ENCODE measurements around the gene ANKRD16.
A peak's percentile ranks its signal among the peaks of the same experiment; 100 is the strongest.
"Not testable (repeated sequence)": the region's sequence is repeated elsewhere in the genome, so short reads cannot be mapped to it uniquely, and the experiment has no call there.

Gene ANKRD16

DNA sequence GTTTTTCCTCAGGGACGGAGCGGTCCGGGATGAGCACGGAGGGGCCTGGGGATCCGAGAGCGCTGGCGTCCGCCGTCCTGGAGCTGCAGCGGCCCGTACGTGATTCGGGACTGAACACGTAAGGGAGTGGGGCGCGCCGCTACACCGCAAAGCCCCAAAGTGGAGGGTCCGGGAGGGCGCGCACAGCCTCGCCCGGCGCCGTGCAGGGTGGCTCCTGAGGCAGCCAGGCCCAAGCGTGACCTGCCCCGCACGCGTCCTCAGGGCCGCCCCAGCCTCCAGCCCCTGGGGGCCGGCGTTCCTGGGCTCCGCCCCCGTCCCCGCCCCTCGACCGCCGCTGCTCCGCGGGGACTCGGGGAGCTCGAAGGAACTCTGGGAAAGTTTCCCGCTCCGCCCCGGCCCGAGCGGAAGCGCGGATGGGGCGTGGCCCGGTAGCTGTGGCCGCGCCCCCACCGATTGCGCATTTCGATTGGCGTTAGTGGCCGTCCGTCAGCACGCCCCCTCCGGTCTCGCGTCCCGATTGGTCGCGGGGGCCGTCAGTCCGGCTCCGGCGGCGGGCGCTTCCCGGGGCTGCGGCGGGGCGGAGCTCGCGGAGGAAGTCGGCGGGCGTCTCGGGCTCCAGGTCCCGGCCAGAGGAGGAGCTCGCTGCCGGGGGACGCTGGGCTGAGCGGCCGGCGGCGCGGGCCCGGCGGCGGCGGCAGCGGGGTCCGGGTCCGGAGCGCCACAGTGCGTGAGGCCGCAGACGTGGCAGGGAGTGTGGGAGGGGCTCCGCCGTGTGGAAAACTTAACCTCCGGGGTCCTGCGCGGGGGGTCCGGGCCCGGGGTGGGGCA is at the start of gene ANKRD16, which contains the start of gene FBH1:
Gene ANKRD16, minus strand, starts transcription at position 270 of the 828 bp plus-strand sequence. CDS start 539 bp downstream, outside the sequence.
Gene FBH1, plus strand, starts transcription at position 620 of the 828 bp plus-strand sequence. Its CDS starts 103 bp downstream, at position 723.
- peak; percentile 100 for DNase-seq

DNA sequence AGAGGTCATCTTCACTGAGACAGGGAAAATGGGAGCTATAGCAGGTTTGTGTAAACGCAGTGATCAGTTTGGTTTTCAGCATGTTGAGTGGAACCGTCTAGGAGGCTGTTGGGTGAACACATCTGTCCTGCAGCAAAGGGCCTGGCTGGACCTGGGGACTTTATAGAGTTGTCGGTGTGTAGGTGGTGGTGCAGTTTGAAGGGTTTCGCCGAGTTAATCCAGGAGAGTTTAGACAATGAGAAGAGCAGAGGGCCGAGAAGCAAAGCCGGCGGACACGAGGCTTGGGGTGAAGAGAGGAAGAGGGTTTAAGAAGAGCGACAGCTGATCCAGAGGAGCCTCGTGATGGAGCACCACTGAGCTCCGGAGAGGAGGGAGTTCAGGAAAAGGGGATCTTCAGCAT is 48.6 kb upstream of the ANKRD16 start:
- DNase-seq: no peak

DNA sequence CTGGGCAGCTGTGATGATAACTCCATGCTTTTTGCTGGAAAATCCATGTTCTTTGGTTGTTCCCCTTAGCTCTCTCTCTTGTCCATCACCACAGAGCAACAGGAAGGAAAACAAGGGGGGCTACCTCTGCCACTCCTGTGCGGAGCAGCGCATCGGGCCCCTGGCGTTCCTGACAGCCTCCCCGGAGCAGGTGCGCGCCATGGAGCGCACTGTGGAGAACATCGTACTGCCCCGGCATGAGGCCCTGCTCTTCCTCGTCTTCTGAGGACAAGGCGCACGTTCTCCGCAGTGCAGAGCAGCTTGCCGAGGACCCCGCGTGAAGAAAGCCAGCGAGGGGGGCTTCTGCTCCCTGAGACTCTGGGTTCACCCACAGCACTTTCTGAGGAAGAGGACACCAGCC is 47.3 kb upstream of the ANKRD16 start:
- no peak for DNase-seq

DNA sequence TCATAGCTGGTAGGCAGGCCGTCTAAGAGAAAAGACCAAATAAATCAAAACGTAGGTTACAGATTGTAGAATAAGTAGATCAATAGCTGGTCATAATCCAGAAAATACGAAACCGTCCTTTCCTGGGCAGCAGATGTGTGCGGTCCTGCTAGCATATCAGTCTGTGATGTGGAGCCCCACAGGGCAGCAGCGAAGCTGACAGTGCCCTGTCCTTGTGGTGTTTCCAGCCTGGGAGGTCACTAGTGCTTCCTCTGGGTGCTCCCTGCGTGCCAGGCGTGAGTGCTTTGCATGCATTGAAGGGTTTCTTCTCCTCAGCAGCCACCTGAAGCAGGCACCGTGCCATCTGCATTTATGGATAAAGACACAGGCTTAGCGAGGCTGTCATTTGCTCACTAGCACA is 45.9 kb upstream of the ANKRD16 start:
- DNase-seq: no peak

DNA sequence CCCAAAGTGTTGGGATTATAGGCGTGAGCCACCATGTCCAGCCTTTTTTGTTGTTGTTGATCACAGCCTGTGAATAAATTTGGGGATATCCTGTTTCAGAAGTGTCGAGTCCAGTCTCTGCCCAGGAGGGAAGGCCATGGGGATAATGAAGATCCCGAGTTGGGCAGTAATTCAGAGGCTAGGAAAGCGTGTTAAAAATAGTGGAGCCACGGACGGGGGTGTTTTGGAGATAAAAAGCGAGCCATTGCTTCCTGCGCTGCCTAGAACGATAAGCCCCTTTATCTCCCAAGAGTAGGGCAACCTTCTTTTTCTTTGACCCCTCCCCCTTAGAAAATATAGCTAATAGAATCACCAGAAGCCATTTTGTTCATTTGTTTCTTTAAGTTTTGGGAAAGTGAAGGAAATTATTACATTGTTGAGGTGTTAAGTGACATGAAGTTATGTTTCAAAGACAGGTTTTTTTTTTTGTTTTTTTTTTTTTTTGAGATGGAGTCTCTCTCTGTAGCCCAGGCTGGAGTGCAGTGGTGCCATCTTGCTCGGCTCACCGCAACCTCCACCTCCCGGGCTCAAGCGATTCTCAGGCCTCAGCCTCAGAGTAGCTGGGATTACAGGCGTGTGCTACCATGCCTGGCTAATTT is 44.3 kb upstream of the ANKRD16 start:
- no peak for DNase-seq

DNA sequence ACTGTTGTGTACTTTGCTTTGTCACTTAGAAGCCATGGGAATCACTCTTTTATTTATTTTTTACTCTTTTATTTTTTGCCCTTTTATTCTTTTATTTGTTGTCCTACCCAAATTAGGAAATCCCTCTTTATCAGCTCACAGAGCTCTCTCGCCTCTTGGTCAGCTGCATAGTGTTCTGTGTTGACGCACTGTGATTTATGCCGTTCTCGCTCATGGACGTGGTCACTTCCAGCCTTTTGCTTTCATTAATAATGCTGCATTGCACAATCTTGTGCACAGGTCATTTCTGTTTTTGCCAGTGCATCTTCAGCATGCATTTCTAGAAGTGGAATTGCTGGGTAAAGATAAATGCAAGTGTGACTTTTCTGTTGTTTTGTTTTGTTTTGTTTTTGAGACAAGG is 42.7 kb upstream of the ANKRD16 start:
- DNase-seq: no peak

DNA sequence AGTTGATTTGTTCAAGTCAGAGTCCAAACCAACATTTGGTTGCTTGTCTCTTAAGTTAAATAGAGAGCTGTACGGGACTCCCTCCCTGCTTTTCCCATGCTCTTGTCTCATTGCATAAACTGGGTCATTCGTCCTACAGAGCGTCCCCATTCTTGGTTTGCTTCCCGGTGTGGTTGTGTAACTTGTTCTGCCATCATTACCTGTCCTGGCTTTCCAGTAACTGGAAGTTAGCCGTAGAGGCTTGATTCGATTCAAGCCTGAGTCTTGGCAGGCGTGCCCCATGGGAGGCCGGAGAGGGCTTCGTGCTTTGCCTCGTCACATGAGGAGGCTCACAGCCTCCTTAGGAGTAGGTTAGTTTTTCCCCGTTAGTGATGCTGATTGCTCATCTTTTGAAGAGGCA is 40.6 kb upstream of the ANKRD16 start:
- no peak for DNase-seq

DNA sequence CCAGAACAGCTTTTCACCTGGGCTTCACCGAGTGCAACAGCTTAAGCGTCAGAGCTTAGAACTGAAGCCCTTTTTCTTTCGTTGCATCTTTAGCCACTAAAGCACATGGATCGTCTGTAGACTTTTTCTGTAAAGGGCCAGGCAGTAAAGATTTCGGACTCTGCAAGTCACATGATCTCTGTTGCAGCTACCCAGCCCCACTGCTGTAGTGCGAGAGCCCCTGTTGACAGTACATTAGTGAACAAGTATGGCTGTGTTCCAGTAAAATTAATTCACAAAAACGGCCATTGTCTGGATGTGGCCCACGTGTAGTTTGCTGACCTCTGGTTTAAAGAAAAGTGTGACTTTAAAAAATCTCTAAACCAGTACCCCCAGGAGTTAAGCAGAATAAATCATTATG is 39.7 kb upstream of the ANKRD16 start:
- DNase-seq: no peak

DNA sequence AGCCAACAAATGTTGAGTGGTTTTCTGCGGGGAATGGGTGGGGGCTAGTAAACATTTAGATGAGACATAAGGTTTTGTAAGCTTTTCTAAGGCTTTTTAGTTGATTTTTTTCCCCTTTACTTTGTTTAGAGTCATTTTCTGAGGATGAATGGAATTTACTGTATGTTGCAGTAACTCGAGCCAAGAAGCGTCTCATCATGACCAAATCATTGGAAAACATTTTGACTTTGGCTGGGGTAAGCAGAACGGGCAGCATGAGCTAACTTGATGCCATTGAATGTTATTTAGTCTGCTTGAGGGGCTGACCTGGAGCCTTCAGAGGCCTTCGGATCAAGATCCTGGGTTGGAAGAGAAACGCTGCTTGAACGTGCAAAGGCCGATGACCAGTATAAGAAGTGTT is 37.6 kb upstream of the ANKRD16 start:
- DNase-seq: peak; percentile 54

DNA sequence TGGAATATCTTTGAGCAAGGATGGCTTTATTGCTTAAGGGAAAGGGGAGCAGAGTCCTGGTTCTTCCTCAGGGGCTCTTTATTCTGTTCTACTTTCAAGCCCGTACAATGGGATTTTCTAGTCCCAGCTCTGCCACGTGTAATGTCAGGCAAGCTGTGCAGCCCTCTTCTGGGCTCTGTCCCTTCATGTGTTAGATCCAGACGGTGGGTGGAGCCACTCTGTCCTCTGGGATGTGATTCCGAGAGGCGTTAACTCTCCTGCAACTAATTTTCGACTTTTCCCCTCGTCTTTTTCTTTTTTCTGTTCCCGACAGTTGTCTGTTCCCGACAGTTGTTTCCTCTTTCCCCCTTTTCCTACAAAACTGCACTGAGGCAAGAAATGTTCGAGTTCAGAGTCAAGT is 35.2 kb upstream of the ANKRD16 start:
- DNase-seq: no peak

DNA sequence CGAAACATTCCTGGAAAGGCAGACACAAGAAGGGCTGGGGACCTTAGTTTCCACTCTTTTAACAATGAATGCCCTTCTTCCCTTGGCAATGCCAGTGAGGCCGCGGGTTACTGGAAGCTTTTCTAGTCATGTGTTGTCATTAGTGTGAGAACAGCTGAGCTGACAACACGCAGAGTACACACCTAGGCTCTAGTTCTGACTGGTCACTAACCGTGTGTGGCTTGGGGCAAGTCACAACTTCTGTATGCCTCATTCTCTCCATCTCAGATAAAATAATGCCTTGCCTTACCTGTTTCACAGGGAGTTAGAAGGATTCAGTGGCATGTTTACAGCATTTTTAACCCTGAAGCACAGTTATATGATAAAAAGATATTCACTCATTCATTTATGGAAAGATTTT is 32.1 kb upstream of the ANKRD16 start:
- DNase-seq: no peak

DNA sequence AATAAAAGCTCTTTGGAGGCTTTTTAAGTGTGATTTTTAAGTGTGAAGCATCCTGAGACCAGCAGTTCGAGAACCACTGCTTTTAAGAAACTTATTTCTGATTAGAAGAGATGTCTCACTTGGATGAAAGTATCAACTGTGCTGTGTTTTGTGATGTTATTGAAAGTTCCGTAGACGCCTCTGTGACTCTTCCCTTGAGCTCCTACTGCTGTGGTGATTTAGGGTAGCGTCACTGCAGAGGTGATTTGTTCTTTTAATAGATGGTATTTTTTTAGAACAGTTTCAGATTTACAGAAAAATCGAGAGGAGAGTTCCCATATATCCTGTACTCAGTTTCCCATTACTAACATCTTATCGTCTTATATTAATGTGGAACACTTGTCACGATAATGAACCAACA is 29.9 kb upstream of the ANKRD16 start:
- DNase-seq: no peak

DNA sequence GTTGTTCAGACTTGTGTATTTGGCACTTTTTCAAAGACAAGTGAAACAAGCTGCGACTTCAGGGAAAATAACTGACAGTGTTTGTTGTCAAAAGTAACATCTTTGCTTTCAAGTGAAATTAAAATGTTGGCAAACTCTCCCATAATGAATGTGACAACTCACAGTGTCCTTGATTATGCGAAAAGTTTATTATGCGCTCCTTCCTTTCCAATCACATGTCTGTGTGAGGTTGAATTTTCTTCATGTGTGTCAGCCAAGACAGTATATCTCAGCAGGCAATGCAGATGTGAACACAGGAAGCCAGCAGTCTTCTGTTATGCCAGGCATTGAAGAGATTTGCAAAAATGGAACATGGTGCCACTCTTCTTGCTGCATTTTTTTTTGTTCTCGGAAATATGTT is 29.1 kb upstream of the ANKRD16 start:
- no peak for DNase-seq

DNA sequence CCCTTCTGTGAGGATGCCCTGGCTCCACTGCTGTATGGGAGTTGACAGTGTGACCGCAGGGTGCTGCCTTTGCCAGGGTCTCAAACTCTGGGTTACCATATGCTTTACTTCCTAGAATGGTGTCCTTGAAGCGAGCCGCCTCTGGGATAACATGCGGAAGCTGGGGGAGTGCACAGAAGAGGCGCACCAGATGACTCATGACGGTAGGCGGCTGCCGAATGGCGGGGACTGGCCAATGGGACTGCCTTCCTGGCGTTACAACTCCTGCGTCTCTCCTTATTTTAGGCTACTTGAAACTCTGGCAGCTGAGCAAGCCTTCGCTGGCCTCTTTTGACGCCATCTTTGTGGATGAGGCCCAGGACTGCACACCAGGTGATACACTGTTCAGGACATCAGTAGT is 27.6 kb upstream of the ANKRD16 start:
- DNase-seq: no peak

DNA sequence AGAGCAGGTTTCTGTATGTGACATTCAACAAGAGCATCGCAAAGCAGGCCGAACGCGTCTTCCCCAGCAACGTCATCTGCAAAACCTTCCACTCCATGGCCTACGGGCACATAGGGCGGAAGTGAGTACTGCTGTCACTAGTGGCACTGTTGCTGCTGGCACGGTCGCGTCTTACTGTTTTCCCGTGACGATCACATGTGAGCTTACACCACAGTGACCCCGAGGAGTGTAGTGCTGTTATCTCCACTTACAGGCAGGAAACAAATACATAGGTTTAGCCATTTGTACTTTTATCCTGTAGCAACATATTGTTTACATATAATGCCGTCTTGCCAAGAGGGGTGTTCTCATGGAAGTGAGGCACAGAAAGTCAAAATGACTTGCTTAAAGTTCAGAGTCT is 25.8 kb upstream of the ANKRD16 start:
- DNase-seq: no peak

DNA sequence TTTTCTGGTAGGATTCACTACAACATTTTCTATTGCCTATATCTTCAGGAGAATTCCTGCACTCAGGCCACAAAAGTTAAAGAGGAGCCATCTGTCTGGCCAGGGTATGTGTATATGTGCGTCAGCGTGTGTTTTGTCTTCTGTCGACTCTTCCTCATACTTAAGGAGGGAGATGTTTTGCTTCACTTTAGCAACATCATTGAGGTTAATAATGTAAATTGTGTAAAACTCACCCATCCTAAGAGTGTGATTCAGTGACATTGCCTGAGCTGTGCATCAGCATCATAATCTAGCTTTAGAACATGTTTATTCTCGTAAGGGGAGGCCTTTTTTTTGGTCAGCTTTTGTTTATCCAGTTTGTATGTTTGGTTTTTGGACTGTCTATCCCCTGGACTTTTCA is 24.0 kb upstream of the ANKRD16 start:
- no peak for DNase-seq

DNA sequence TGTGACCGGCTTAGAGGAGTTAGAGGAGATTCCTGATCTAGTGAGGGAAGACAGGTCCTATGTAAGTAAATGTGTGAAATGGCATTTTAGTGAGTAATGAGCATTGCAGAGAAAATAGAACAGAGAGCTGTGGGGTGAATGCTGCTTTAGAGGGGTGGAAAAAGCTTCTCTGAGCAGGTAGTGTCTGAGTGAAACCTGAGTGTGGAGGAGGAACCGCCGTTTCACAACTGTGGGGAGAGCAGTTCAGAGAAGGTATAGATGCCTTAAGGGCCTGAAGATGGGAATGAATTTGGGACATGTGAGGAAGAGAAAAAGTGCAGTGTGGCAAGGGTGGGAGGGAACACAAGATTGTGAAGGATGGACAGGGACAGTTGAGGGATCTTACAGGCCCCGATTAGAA is 22.0 kb upstream of the ANKRD16 start:
- DNase-seq: no peak

DNA sequence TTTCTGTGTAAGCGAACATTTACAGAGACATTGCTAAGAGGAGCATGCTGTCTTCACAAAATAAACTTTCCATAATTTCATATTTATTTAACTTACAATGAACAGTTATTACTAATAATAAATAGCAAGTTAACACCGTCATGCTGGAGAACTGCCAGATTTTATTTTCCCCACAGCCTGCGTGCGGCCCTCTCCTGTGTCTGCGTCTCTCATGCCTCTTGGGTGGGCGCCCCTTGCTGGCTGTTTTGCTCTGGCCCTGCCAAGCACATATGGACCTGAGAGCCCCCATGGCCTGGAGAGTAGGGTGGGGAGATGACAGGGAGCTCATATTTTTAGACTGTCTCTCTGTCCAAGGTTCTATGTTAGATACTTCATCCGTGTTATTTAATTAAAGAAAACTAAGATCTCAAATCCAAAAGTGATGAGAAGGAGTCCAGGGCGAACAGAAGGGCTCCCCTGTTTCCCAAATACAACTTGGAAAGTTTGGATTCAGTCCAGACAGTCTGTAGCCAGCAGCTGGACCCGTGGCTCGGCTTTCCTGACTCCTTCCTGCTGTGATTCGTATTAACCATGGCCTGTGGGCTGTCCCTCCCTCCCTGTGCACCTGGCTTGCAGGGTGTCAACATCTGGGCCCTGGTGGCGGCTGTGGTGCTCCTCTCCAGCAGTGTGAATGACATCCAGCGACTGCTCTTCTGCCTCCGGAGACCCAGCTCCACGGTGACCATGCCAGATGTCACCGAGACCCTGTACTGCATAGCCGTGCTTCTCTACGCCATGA is 20.8 kb upstream of the ANKRD16 start:
- no peak for DNase-seq

DNA sequence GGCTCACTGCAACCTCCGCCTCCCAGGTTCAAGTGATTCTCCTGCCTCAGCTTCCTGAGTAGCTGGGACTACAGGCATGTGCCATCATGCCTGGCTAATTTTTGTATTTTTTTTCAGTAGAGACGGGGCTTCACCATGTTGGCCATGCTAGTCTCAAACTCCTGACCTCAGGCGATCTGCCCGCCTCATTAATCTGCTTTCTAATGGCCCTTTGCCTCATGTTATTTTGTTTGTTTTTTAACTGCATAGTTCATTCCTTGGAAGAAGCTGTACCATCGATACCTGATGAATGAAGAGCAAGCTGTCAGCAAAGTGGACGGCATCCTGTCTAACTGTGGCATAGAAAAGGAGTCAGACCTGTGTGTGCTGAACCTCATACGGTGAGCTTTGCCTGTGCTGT is 19.0 kb upstream of the ANKRD16 start:
- DNase-seq: not testable (repeated sequence)

DNA sequence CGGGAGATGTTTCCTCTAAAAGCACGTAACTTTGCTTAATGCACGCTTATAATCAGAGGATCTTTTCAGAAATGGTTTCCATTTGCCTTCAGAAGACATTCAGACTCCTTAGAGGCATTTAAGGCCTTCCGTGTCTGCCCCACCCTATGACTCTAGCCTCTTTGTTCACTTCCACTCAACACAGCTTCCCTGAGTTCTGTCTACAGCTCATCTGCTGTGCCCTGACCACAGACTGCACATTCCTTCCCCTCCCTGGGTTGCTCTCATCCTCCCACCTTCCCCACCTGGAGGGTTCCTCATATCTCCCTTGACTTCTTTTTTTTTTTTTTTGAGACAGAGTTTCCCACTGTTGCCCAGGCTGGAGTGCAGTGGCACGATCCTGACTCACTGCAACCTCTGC is 17.0 kb upstream of the ANKRD16 start:
- no peak for DNase-seq

DNA sequence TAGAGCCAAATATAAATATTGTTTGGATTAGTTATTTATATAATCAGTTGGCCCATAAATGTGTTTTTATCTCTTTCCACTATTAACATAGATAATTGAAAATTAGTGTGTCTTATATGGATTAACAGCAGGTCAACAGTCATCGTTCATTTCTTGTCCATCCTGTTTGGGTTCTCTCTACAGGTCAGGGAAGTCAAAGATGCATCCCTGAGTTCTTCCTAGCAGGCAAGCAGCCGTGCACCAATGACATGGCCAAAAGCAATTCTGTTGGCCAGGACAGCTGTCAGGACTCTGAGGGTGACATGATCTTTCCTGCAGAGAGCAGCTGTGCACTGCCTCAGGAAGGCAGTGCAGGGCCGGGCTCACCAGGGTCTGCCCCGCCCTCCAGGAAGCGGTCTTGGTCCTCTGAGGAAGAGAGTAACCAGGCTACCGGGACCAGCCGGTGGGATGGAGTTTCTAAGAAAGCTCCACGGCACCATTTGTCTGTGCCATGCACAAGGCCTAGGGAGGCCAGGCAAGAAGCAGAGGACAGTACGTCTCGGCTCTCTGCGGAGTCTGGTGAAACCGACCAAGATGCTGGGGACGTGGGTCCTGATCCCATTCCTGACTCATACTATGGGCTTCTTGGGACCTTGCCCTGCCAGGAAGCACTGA is 16.3 kb upstream of the ANKRD16 start:
- DNase-seq: no peak

DNA sequence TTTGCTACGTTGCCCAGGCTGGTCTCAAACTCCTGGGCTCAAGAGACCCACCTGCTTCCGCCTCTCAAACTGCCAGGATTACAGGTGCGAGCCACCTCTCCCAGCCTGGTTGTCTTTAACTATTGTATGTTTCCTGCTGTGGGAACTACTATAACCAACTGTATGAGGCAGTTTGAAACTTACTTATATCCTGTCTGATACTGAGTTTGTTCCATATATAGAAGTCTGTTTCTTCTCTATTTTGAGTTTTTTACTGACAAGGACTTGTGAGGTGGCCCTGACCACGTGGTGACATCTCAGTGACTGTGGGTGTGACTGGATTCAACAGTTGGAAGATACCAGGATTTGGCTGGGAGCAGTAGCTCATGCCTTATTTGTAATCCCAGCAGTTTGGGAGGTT is 14.5 kb upstream of the ANKRD16 start:
- DNase-seq: no peak

DNA sequence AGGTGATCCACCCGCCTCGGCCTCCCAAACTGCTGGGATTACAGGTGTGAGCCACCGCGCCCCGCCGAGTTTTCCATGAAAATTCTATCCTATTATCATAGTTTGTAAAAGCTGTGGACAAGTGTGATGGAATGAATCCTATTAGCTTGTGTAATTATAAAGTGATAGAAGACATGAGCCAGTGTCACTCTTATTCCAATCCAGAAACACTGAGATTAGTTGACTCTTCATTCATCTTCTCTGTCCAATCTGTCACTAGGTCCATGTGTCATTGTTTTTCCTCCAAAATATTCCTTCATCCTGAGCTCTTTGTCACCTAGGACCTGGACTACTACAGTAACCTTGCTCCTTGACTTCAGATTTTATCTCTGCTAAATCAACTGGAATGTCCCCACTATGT is 13.9 kb upstream of the ANKRD16 start:
- no peak for DNase-seq

Measured in fibroblast of skin of right biceps (primary cell).